T-cell (primary cell): ENCODE results near the gene GRM5. TPM values are rescaled to one million over a fixed set of nuclear protein-coding genes. Genes with fewer than 3 reads are reported as not detected.
"Not testable (repeated sequence)": the region's sequence is repeated elsewhere in the genome, so short reads cannot be mapped to it uniquely, and the experiment has no call there.

Experiments
- ATAC-seq, 4 experiments: fragments of 200-7000 bp in 3 of 4; fragments of 150-1000 bp in 1 of 4; cut with Tn5 transposase; replicated peaks in 1 of 4; 1 replicate in 3 of 4; 2 replicates in 1 of 4; pipeline ENCODE4 v1.10.0; 2021; ENCODE audit warnings: moderate library complexity in 3 of 4, mild to moderate bottlenecking in 2 of 4, moderate number of reproducible peaks in 1 of 4
- CTCF ChIA-PET, 2 donors: fragments of 300-600 bp; sonication (Branson Sonifier 250); formaldehyde crosslinking; loops; one replicate each; lab custom pipeline; 2022; ENCODE audit warnings: antibody characterized with exemption in 2 of 2; lab: Charles Lee
- POLR2A ChIA-PET, 2 donors: fragments of 300-600 bp; sonication (Branson Sonifier 250); formaldehyde crosslinking; loops; one replicate each; lab custom pipeline; 2022; ENCODE audit warnings: antibody characterized with exemption in 2 of 2; lab: Charles Lee
- DNase-seq, 35 experiments: peaks; one replicate each; pipeline versions ENCODE4 v3.0.0 to v3.0.0-alpha.2; 2013 to 2023
- H3K27ac ChIP-seq: one replicate; pipeline ENCODE4 v1.5.1; 2013; ENCODE audit warnings: low read length
- H3K27me3 ChIP-seq, 2 experiments: replicated peaks in 1 of 2; 1 replicate in 1 of 2; 2 replicates in 1 of 2; pipeline versions ENCODE4 v1.6.1 to v1.7.0; 2013; ENCODE audit warnings: low read length in 1 of 2, mixed read lengths in 1 of 2; ENCODE audit not compliant: control insufficient read depth in 2 of 2, insufficient read depth in 2 of 2; ENCODE audit errors: extremely low read depth in 1 of 2
- H3K36me3 ChIP-seq, 2 donors: 1 replicate in 1 of 2; 2 replicates in 1 of 2; pipeline versions ENCODE4 v1.6.1 to v1.7.0; 2013; ENCODE audit warnings: low read length in 1 of 2; ENCODE audit not compliant: control insufficient read depth in 2 of 2, insufficient read depth in 1 of 2; ENCODE audit errors: extremely low read depth in 1 of 2
- H3K4me1 ChIP-seq, 2 experiments: 1 replicate in 1 of 2; 2 replicates in 1 of 2; pipeline versions ENCODE4 v1.6.1 to v1.7.0; 2013; ENCODE audit warnings: low read length in 2 of 2, mixed read lengths in 1 of 2; ENCODE audit not compliant: insufficient read depth in 2 of 2, control insufficient read depth in 1 of 2; ENCODE audit errors: extremely low read depth in 1 of 2
- H3K4me3 ChIP-seq, 2 donors: 1 replicate in 1 of 2; 2 replicates in 1 of 2; pipeline versions ENCODE4 v1.5.1 to v1.7.0; 2013; ENCODE audit warnings: mild to moderate bottlenecking in 2 of 2, low read length in 1 of 2, moderate library complexity in 1 of 2; ENCODE audit not compliant: control insufficient read depth in 1 of 2; ENCODE audit errors: extremely low read depth in 1 of 2
- H3K9me3 ChIP-seq: 2 replicates; pipeline ENCODE4 v1.7.0; 2013
- H3K27ac Mint-ChIP-seq, 2 donors: one replicate each; pipeline ENCODE4 v1.8.0; 2020 to 2021; ENCODE audit warnings: mild to moderate bottlenecking in 2 of 2, mixed read lengths in 2 of 2
- H3K27me3 Mint-ChIP-seq, 2 donors: one replicate each; pipeline ENCODE4 v1.8.0; 2021 to 2022; ENCODE audit warnings: mixed read lengths in 2 of 2
- H3K36me3 Mint-ChIP-seq: one replicate; pipeline ENCODE4 v1.8.0; 2021; ENCODE audit warnings: mixed read lengths
- H3K4me1 Mint-ChIP-seq, 3 donors: one replicate each; pipeline ENCODE4 v1.8.0; 2020 to 2022; ENCODE audit warnings: mixed read lengths in 3 of 3, mild to moderate bottlenecking in 1 of 3
- H3K4me3 Mint-ChIP-seq, 3 donors: one replicate each; pipeline ENCODE4 v1.8.0; 2020 to 2022; ENCODE audit warnings: mild to moderate bottlenecking in 3 of 3, mixed read lengths in 3 of 3, moderate library complexity in 3 of 3
- H3K9me3 Mint-ChIP-seq, 3 donors: one replicate each; pipeline ENCODE4 v1.8.0; 2020 to 2022; ENCODE audit warnings: mixed read lengths in 3 of 3
- WGBS: methylation state at CpG from one replicate; pipeline ENCODE4 v1.1.5; 2013; ENCODE audit warnings: missing lambda C conversion rate; ENCODE audit not compliant: insufficient coverage; 5-methylcytosine and 5-hydroxymethylcytosine counted together
- total RNA-seq, 35 experiments: library from RNA in 6 of 35; stranded (reverse) in 6 of 35; fragments of 120-200 nt in 1 of 35; gene quantifications; one replicate each; pipeline versions ENCODE4 v1.2.1 to v1.2.4 and lab custom pipeline; 2013 to 2026

Gene GRM5
- total RNA-seq, 5 donors from 2014 or later (not counting 1 experiment from before 2014, with no cell fraction given): not detected

DNA sequence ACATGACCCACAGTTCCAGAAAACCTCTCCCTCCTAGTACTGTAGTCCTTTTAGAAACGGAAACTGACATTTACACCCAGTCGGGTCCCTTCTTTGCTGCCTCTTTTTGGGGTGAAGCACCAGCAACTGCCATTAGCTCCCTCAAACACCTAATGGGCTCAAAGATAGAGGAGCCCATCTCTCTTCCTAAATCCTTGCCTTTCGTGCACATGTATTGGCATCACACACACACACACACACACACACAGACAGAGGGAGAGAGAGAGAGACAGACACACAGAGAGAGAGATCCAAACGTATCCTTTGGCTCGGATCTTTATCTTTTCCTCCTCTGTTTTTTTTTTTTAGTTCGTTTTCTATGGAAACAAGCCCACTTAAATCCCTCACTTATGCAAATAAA lies 716 bp downstream of the GRM5 start:
- no peaks in the 10 kb centered on the region for H3K36me3 Mint-ChIP-seq
- Histone ChIP-seq H3K36me3 (no peaks in the 10 kb centered on the region), H3K4me3 (no peak overlapping the region), H3K9me3 (no peaks in the 10 kb centered on the region), H3K27me3 (peaks cover 2 to 8% of the 10 kb centered on the region in 2 experiments), H3K4me1 (peaks cover 0 to 2% of the 10 kb centered on the region in 2 experiments), H3K27ac (no peak overlapping the region)
- ChIA-PET CTCF (no interaction called here), POLR2A (no interaction called here)
- H3K27me3 Mint-ChIP-seq: peaks cover 37 to 44% of the 10 kb centered on the region in 2 donors
- DNase-seq (no peak), ATAC-seq (no peak)
- peak overlapping the region in 1 of 3 donors; percentile 52 for H3K4me3 Mint-ChIP-seq
- H3K4me1 Mint-ChIP-seq: peaks cover 8 to 19% (median 12%) of the 10 kb centered on the region in 3 donors
- 80% methylated on average over 1 of the region's 6 CpGs for WGBS
- H3K27ac Mint-ChIP-seq: no peak overlapping the region
- H3K9me3 Mint-ChIP-seq: no peaks in the 10 kb centered on the region

- ATAC-seq, H3K36me3 ChIP-seq, DNase-seq, POLR2A ChIA-PET, H3K36me3 Mint-ChIP-seq, H3K4me3 ChIP-seq, H3K9me3 ChIP-seq, H3K9me3 Mint-ChIP-seq, H3K27ac Mint-ChIP-seq, CTCF ChIA-PET, H3K27me3 ChIP-seq, H3K4me1 ChIP-seq, H3K27ac ChIP-seq: not testable (repeated sequence)
- Mint-ChIP-seq H3K4me1 (peaks cover 8 to 19% (median 12%) of the 10 kb centered on the region in 3 donors), H3K27me3 (peaks cover 39 to 44% of the 10 kb centered on the region in 2 donors), H3K4me3 (peak overlapping the region in 1 of 3 donors; percentile 37)
- 6% methylated on average over 10 of the region's 17 CpGs for WGBS
These were observed 2.3 kb downstream of the GRM5 start for GRCh38 chr11:89063481-89063951.

DNA sequence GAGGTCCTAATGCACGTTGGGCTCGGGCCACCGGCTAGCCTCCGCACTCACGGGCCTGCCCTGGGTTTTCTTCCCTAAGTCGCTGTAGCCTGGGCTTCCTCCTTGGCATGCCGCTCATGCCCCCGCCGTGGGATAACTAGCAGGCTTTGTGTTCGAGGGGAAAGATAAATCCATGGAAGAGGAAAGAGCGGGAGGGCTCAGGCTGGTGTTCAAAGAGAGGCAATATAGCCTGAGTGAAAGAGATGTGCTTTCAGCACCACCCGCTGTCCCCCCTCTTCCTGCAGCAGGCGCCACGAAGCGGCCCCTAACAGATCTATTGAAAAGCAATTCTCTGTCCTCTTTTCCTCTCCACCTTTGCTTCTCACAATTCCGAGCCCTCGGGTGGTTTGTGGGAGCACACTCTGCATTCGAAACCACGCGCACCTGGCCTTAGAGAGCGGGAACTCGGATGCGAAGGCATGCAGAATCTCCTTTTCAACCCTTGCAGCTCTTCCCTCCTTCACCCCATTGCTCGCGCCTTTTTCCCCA lies 2.9 kb downstream of the GRM5 start:
- H3K27ac Mint-ChIP-seq, H3K4me1 ChIP-seq, H3K9me3 Mint-ChIP-seq, H3K27ac ChIP-seq, H3K4me3 ChIP-seq, DNase-seq, POLR2A ChIA-PET, CTCF ChIA-PET, H3K9me3 ChIP-seq, H3K36me3 ChIP-seq, H3K27me3 ChIP-seq, H3K36me3 Mint-ChIP-seq: not testable (repeated sequence)
- H3K4me1 Mint-ChIP-seq: peaks cover 8 to 19% (median 12%) of the 10 kb centered on the region in 3 donors
- ATAC-seq: peak in 2 of 4 experiments; percentile 52 to 53
- H3K27me3 Mint-ChIP-seq: peaks cover 39 to 48% of the 10 kb centered on the region in 2 donors
- 17% methylated on average over 7 of the region's 25 CpGs for WGBS
- H3K4me3 Mint-ChIP-seq: peak overlapping the region in 1 of 3 donors; percentile 37

DNA sequence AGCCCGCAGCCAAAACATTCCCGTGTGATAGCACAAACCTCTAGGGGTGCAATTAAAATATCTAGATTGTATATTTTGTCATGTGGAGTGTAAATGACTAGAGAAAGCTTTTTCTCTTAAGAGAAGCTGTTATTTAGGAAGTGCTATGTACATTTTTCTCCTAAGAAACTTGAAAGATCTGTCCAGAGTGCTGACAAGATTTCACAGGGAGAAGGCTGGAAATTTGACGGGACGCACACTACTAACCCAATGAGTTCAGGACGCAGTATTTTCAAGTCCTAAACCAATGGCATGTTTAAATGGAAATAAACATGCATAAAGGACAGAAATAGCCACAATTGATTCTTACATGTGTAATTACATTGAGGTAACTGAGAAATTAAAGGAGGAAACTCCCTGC lies 3.9 kb downstream of the GRM5 start:
- H3K9me3 ChIP-seq, H3K27ac ChIP-seq, H3K4me3 ChIP-seq, H3K4me1 ChIP-seq, POLR2A ChIA-PET, H3K27ac Mint-ChIP-seq, ATAC-seq, H3K4me3 Mint-ChIP-seq, DNase-seq, H3K27me3 ChIP-seq, CTCF ChIA-PET, H3K36me3 Mint-ChIP-seq, H3K36me3 ChIP-seq, H3K9me3 Mint-ChIP-seq: not testable (repeated sequence)
- no CpG with 5 or more reads among the region's 5 CpGs for WGBS
- peaks cover 8 to 19% (median 12%) of the 10 kb centered on the region in 3 donors for H3K4me1 Mint-ChIP-seq
- peaks cover 36 to 40% of the 10 kb centered on the region in 2 donors for H3K27me3 Mint-ChIP-seq

DNA sequence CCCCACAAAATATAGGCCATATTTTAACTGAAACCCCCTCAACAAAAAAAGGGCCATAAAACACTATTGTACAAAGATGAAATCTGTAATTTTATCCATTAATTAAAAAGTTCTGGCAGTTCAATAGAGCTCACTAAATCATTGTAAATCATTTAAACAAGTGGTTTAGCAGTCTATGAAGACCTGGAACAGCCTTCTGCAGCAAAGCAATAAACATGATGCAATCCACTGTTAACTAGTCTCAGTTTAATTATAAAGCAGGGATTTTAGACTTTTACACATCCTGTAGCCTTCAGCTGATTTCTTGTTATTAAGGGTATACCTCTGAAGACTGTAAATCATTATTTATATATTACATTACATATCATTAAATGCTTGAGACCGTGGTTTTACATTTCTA lies 8.4 kb downstream of the GRM5 start:
- ATAC-seq, H3K4me3 ChIP-seq, H3K9me3 ChIP-seq, H3K27ac Mint-ChIP-seq, H3K27ac ChIP-seq, H3K36me3 Mint-ChIP-seq, POLR2A ChIA-PET, H3K9me3 Mint-ChIP-seq, H3K27me3 ChIP-seq, H3K4me3 Mint-ChIP-seq, H3K4me1 ChIP-seq, H3K4me1 Mint-ChIP-seq, H3K36me3 ChIP-seq, CTCF ChIA-PET, DNase-seq: not testable (repeated sequence)
- WGBS: no CpG with 5 or more reads among the region's 1 CpG
- H3K27me3 Mint-ChIP-seq: peaks cover 2 to 15% of the 10 kb centered on the region in 2 donors

GRCh38 chr11:89052220-89052619 lies 13.6 kb downstream of the GRM5 start:
- Histone ChIP-seq H3K27ac (no peak overlapping the region), H3K36me3 (no peaks in the 10 kb centered on the region), H3K4me1 (no peaks in the 10 kb centered on the region), H3K27me3 (no peaks in the 10 kb centered on the region), H3K9me3 (no peaks in the 10 kb centered on the region), H3K4me3 (no peak overlapping the region)
- Mint-ChIP-seq H3K4me3 (no peak overlapping the region), H3K27me3 (peaks cover 0 to 4% of the 10 kb centered on the region in 2 donors), H3K4me1 (no peaks in the 10 kb centered on the region), H3K27ac (no peak overlapping the region), H3K9me3 (no peaks in the 10 kb centered on the region), H3K36me3 (no peaks in the 10 kb centered on the region)
- no CpG with 5 or more reads among the region's 4 CpGs for WGBS
- no peak for DNase-seq
- ChIA-PET POLR2A (no interaction called here), CTCF (no interaction called here)
- no peak for ATAC-seq

DNA sequence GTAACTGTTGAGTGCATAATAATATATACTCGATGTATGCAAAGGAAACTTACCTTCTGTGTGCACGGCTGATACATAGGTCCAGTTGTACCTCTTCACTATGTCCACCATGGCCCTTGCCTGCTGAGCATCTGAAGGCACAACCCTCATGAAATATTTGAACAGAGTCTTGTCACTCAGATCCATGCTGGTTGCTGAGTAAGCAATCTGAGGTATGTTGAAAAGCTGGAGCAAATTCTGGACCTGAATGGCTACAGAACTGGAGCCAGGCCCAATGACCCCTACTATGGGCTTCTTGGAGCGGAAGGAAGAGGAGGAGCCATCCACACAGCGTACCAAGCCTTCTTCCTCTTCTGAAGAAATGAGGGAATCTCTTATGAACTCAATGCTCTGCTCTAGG lies 18.6 kb downstream of the GRM5 start:
- POLR2A ChIA-PET, H3K27me3 Mint-ChIP-seq, H3K36me3 Mint-ChIP-seq, H3K9me3 Mint-ChIP-seq, H3K4me3 Mint-ChIP-seq, H3K4me1 Mint-ChIP-seq, H3K27ac ChIP-seq, ATAC-seq, H3K36me3 ChIP-seq, DNase-seq, H3K27me3 ChIP-seq, H3K27ac Mint-ChIP-seq, H3K4me3 ChIP-seq, CTCF ChIA-PET, H3K4me1 ChIP-seq, H3K9me3 ChIP-seq: not testable (repeated sequence)
- no CpG with 5 or more reads among the region's 4 CpGs for WGBS
